HG03457 (cell line): Measurements from ENCODE around the gene LSG1.

Experiments
- ATAC-seq: cut with Tn5 transposase; IDR thresholded peaks from one replicate; pipeline ENCODE4 v1.9.1; 2021; ENCODE audit warnings: moderate number of reproducible peaks; ENCODE audit not compliant: unreplicated experiment

The LSG1 gene

GRCh38 chr3:194687638-194688199, 15.7 kb upstream of the LSG1 start:
- no peak for ATAC-seq

GRCh38 chr3:194686816-194687637, 15.0 kb upstream of the LSG1 start:
- ATAC-seq, result no peak

DNA sequence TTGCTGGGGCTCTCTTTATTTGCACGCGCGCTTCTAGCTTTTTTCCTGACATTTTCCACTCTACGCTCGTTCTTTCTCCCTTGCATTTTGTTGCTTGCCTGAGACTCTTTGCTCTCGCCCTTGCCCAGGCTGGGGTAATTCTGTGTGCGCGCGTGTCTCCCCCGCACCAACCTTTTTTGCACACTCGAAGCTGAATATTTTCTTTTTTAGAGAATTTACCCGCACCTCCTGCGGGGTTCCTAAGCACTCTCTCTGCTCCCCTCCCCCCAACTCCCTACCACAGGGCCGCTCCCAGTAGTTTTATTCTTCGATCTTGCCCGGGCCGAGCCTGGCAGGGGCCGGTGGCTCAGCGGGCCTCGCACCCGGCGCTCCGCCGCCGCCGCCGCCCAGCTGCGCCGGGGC, 14.4 kb upstream of the LSG1 start:
- no peak for ATAC-seq

DNA sequence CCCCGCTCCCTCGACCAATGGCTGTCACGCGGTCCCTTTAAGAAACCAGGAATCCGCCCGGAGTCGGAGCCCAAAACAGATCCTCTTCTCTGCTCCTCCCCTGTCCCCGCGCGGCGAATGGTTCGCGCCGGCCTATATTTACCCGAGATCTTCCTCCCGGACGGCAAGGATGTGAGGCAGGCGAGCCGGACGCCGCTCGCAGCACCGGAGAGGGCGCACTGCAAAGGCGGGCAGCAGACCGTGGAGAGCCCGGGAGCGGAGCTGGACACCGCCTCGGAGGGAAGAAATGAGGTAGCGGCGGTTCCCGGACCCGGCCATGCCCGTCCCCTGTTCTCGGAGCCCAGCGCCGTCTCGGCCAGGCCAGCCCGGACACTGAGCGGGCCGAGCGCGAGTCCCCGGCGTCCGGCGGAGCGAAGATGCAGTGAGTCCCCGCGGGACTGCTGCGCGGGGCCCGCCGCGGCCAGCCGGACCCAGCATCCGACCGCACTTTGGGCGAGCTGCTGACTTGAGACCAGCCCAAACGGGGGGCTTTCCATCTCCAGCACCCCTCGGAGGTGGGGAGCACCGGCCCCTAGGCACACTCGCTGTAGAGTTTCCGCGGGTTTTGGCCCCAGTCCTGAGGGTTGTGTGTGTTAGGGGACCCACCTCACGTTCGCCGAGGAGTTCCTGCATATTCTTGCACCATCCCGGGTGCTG, 13.9 kb upstream of the LSG1 start, which contains the start of gene FAM43A:
FAM43A (plus strand) TSS at position 166 of the 696 bp plus-strand sequence. CDS start 944 bp downstream, outside the sequence.
- peak; percentile 51 for ATAC-seq

DNA sequence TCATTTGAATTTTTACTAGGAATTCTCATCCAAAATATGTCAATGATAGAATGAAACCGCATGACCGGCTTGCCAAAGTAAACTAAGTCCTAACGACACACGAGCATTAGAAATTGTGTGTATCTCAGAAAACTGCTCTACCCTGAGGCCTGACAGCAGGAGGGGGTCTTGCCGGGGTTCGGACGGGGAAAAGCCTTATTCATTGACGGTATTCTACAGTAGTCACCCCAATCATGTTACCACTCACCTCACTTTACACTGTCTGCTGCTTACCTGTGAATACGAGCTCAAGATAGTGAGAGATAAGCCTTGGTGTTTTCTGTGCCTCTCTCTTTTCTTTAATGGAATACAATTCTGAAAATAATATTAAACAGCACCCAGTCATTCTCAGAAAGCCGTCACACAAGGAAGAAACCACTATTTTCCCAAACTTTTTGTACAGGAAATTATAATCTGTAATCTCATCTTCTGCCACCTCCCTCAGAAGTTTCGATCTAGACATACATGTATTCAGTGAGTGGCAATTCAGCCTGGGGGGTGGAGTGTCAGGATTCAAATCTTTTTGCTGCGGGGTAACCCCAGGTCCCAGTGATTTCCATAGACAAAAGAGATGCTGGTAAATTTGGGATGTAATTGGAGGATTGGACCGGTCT, 13.2 kb upstream of the LSG1 start:
- ATAC-seq, result no peak

GRCh38 chr3:194683380-194683779, 11.4 kb upstream of the LSG1 start:
- no peak for ATAC-seq

- peak; percentile 33 for ATAC-seq
Measured at GRCh38 chr3:194682694-194683310, 10.8 kb upstream of the LSG1 start.

- no peak for ATAC-seq
Measured at GRCh38 chr3:194682189-194682693, 10.2 kb upstream of the LSG1 start.

GRCh38 chr3:194680888-194681615, 9.1 kb upstream of the LSG1 start:
- no peak for ATAC-seq

- no peak for ATAC-seq
Measured at GRCh38 chr3:194676471-194676870, 4.5 kb upstream of the LSG1 start.

DNA sequence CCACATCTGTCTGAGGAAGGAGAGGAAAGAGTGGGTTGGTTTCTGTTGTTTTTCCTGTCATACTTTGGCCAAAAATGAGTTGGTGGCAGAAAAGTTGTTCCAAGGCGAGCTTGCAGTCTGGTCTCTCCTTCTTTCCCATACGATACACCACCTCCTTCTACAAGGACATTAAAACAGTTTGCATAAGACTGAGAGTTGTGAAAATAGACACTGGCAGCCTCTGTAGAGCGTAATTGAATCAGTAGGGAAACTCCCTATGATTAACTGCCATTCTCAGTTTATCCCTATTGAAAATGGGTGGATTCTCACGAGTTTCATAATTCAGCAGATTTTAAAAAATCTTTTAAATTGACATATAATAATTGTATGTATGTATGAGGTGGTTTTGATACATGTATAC, 3.7 kb upstream of the LSG1 start:
- ATAC-seq, result no peak

GRCh38 chr3:194675081-194675640, 3.2 kb upstream of the LSG1 start:
- no peak for ATAC-seq

- ATAC-seq, result no peak
Measured at GRCh38 chr3:194673761-194674160, 1.8 kb upstream of the LSG1 start.

GRCh38 chr3:194672876-194673275, 885 bp upstream of the LSG1 start:
- ATAC-seq, result no peak

DNA sequence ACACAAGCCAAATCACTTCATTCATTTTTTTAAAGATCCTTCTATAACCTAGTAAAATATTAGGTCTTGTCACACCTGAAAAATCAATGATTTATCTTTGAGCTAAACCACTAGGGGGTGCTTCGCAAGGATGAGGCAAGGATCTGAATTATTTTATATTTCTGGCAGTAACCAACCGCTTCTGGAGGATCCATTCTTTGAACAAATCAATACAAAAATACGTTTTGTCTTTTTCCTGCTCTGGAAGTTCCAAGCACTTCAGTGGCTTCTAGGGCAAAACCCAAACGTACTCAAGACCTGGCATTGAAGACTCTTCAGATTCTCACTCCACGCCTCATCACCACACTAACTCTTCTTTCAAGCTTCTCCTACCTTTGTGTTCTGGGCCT, 486 bp downstream of the LSG1 start:
- ATAC-seq, result no peak

DNA sequence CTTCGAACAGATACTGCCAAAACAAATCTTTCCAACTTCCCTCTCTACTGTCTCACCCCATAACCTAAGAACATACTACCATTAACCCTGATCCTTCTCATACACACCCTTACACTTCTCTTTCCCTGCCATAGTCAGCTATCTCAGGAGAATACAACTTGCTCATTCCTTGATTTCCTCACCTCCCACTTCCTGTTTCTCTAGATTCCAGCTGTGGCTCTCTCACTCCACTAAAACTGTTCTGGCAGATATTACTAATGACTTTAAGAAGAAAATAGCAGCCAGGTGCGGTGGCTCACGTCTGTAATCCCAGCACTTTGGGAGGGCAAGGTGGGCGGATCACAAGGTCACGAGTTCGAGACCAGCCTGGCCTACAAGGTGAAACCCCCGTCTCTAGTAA, 4.6 kb downstream of the LSG1 start:
- ATAC-seq, result no peak

DNA sequence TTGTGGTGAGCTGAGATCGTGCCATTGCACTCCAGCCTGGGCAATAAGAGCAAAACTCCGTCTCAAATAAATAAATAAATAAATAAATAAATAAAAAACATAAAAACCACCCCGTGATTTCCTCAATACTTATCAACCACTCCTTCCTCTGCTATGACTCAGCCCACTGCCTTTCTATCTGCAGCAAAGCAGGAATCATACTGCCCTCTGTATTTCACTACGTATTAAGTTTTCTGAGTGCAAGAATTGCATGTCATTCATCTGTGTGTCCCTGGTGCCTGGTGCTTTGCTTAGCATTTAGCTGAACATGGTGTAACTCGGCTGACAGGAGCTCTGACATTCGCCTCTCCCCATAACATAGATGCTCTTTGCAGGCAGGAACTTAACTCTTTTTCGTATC, 7.1 kb downstream of the LSG1 start:
- no peak for ATAC-seq

DNA sequence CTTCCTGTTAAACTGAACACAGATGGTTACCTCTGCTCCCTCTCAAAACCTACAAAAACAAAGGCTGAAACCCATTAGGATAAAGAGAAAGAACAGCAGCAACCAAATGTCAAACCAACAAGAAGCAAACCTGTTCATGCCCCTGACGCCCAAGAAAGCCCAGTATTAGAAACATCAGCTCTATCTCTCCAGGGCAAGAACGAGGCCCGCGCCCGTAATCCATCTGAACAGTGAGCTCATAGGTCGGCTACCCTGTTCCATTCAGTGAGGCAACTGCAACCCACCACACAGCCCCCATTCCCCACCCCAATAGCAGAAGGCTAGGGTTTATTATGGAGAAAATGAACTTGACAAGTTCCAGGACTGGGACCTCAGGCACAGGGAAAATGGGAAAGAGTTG, 10.0 kb downstream of the LSG1 start:
- no peak for ATAC-seq

- no peak for ATAC-seq
Measured at GRCh38 chr3:194661374-194661773, 10.6 kb downstream of the LSG1 start.

DNA sequence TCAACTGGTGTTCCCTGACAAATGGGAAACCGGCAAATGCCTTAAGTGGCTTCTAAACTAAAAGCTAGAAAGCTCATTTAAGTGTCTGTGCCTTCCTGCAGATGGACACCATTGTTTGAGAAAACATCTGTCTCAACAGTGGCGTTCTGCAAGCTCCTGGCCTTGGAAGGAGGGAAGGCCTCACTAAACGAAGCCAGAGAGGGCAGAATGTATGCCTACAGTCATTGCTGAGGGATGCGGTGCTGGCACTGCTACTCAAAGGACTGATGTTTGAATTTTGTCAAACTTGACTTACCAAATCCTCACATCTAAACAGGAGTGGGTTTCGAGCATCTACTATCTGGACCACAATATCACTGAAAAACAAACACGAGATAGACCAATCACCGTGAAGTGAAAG, 12.2 kb downstream of the LSG1 start:
- no peak for ATAC-seq
